GM18861 (cell line): ENCODE data around the gene PGAP1.
"Not testable (repeated sequence)": the region's sequence is repeated elsewhere in the genome, so short reads cannot be mapped to it uniquely, and the experiment has no call there.

Experiments
- ATAC-seq: cut with Tn5 transposase; IDR thresholded peaks from one replicate; pipeline ENCODE4 v1.9.1; 2021; ENCODE audit not compliant: unreplicated experiment

Gene PGAP1

DNA sequence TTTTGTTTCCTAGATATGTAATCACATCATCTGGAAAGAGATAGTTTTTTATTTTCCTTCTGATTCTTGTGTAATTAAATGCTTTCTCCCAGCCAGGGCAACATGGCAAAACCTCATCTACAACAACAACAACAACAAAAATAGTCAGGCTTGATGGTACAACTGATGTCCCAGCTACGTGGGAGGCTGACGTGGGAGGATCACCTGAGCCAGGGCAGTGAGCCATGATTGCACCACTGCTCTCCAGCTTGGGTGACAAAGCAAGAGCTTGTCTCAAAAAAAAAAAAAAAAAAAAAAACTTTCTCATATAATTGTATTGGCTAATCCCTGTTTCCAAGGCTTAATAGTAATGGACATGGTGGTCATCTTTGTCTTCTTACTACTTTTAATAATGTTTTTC is 26.4 kb upstream of the PGAP1 start:
- ATAC-seq: no peak

- no peak for ATAC-seq
These were observed 25.5 kb upstream of the PGAP1 start for GRCh38 chr2:196951973-196952372.

DNA sequence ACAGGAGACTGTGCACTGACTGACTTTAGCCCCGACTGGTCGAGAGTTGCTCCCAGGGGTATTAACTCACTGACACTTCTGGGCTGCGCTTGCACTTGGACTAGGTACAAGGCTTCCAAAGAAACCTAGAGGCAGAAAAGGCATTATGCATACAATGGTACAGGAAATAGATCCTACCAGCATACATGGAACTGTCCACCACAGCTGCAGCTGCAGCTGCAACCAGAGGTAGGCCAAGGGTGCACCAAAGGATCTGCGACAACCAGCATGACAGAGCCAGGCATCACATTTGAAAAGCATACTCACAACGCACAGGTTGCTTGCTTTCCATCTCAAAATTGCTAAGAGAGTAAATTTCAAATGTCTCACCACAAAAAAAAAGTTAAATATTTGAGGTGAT is 22.6 kb upstream of the PGAP1 start:
- ATAC-seq: no peak

DNA sequence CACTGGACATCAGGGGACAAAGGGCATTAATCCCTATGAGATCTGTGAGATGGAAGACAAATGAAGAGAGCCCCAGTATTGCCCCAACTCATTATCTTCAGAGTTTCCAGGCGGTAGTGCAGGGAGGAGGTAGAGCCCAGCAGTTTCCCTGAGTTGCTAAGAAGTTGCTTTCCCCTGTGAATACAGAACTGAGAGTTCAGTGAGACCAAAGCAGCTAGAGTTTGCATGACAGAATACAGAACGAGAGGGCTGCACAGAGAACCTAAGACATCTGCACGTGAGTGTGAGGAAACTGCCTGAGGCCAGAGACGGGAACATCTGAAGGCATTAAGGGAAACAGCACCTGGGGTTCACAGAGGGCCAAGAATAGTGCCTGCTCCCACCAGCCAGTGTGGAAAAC is 18.1 kb upstream of the PGAP1 start:
- no peak for ATAC-seq

GRCh38 chr2:196941398-196942078 is 15.0 kb upstream of the PGAP1 start:
- no peak for ATAC-seq

- no peak for ATAC-seq
These were observed 12.9 kb upstream of the PGAP1 start for GRCh38 chr2:196939371-196939770.

DNA sequence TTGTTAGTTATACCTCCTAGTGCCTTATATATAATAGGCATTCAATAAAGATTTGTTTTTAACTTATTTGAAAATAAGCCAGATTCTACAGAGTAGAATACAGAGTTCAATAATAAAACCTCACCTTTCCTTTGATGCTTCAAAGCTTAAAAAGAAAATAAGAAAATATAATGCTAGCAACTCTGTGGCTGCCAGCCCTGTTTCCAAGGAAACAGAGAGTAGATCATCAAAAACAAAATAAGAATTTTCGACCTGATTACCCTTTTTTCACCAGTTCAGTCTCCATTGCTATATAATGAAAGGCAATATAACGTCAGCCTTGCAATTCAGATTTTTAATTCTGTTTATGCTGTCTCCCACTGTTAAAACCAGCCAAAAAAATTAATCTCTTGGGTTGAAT is 8.9 kb upstream of the PGAP1 start:
- ATAC-seq: no peak

- no peak for ATAC-seq
These were observed 8.2 kb upstream of the PGAP1 start for GRCh38 chr2:196934672-196935071.

DNA sequence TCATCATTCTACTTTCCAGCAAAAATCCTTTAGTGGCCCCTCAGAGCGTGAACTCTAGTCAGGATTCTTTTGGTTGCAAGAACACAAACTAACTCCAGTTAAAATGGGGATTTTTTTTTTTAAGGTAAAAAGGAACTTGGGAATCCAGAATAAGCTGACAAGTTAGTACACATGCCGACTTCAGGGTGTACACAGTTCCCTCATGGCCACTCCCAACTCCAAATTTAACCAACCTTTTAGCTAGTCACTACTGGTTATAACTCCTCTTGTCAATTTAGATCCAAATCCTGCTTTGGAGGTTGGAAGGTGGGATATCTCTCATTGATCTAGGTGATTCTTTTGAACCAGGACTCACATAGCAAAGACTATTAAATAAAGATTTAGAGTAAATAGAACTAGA is 5.0 kb upstream of the PGAP1 start:
- no peak for ATAC-seq

DNA sequence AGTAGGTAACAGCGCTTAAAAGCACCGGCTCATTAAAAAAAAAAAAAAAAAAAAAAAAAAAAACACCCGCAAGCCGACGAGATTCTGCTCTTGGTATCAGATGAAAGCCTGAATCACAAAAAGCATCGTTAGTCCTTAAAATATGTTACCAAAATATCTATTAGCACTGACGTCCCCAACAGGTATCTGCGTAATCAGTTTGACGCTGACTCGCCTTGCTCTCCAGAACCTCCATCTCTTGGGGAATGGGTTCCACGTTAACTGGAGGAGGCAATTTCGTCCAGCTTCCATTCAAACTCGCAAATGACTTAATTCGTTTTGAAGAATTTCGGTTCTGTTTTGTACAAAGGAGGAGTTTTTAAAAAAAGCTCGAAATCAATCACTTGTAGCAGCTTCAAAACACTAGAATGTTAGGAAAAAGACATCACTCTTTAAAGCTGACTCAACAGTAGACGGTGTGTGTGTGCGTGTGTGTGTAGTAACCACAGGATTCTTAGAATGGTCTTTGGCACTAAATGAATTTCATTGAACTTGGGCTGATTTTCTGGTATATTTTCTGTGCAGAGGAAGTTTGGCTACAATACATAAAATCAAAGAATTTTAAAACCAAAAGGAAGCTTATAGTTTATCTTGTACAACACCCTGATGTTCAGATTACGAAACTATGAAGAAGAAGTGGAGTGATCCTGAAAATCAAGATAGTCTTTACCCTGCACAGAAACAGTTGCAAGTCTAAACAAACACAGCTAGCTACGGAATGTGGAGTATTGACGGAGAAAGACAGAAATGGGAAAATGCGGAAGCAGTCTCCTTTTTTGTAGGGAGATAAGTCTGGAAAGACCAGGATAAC is 1.1 kb upstream of the PGAP1 start:
- no peak for ATAC-seq

GRCh38 chr2:196925768-196926561 is 542 bp downstream of the PGAP1 start:
- ATAC-seq: peak; percentile 13

DNA sequence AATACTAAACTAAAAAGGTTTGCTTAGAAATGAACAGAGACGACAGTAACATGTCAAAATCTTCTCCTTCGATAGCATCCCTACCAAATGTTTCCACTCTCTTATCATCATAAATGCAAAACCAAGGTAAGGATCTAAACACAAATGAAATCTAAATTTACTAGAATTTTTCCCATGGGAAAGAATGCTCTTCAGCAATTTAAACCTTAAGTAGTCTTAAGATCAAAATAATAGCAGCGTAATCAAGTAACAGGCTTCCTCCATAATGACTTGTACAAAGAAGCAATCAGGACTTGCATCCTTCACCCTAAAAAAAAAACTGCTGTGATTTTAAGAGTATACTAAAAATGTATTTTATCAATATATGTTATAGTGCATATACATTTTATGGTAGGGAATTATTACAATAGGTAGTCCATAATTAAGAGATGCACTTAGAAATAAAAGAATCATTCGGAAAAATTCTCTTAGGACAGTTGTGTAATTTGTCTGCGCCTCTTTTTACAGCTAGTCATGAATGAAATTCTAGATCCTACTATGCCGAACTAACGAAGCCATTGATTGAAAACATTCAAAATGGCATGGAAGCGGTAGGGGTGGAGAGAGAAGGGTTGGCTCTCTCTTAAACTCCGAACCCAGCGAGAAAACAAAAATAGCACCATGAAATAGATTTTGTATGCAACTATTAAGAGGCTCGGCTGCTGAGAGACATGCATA is 1.3 kb downstream of the PGAP1 start:
- no peak for ATAC-seq

DNA sequence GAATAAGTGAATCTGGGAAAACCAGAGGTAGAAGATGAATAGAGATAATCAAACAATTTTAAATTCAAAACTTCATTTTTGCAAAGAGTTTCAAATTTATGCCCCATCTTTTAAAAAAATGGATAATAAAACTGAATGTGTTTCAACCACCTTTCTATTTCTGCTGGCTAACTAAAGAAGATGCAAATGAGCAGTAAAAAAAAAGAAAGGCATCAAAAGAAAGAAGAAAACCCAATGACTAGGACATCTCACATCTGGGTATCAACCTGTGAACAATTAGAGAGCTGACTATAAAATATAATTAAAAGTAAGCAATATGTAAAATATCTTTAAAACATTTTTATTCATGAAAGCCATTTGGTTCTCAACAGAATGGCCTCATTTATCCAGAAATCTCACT is 2.5 kb downstream of the PGAP1 start:
- no peak for ATAC-seq

DNA sequence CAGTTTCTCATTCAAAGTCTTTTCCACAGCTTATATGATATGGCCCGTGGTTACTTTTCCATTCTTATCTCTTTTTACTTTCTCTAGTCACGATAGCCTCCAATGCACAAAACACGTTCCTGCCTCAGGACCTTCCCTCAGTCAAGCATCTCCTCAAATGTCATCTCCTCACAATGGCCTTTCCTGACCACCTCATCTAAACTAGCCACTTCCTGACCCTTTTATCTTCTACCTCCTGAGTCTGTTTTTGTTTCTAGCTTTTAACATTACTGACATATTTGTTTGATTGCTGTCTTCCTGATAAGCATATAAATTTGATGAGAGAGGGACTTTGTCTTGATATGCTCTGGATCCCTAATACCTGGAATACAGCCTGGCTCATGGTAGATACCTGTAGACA is 7.6 kb downstream of the PGAP1 start:
- ATAC-seq: no peak

- ATAC-seq: no peak
These were observed 8.7 kb downstream of the PGAP1 start for GRCh38 chr2:196917802-196918201.

- ATAC-seq: no peak
These were observed 10.9 kb downstream of the PGAP1 start for GRCh38 chr2:196915507-196916189.

DNA sequence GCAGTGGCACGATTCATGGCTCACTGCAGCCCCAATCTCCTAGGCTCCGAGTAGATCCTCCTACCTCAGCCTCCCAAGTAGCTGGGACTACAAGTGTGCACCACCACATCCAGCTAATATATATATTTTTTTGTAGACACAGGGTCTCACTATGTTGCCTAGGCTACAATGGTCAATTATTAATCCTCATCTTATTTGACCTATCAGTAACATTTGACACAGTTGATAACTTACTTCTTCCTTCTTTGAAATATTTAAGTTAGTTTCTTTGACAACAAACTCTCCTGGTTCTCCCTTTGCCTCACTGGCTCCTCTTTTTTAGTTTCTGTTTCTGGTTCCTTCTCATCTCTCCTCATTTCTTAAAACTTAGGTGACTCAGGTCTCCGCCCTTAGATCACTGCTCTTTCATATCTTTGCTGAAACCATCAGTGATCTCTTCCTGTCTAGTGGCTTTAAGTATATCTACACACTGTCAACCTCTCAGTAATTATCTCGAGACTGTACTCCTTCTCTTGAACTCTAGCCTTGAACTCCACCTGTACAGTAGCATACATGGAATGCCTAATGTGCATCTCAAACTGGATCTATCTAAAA is 11.5 kb downstream of the PGAP1 start:
- ATAC-seq: no peak

GRCh38 chr2:196913691-196914090 is 12.8 kb downstream of the PGAP1 start:
- no peak for ATAC-seq

GRCh38 chr2:196905365-196905764 is 21.1 kb downstream of the PGAP1 start:
- not testable (repeated sequence) for ATAC-seq

- ATAC-seq: no peak
These were observed 23.7 kb downstream of the PGAP1 start for GRCh38 chr2:196902828-196903227.
